HL-60 (cell line): ENCODE measurements around the gene ROS1.

Source experiments
- DNase-seq, 2 experiments: peaks; one replicate each; pipeline ENCODE4 v3.0.0-alpha.2; 2010 to 2020; ENCODE audit warnings: low read depth in 1 of 2, low spot score in 1 of 2
- H3K27ac ChIP-seq: fragments of 250-450 bp; sonication (Bioruptor Pico); replicated peaks from 2 replicates; pipeline ENCODE4 v1.5.1; 2020; ENCODE audit warnings: mild to moderate bottlenecking, moderate library complexity
- H3K27me3 ChIP-seq: fragments of 250-450 bp; sonication (Bioruptor Pico); 2 replicates; pipeline ENCODE4 v1.5.1; 2021; ENCODE audit warnings: mild to moderate bottlenecking, moderate library complexity; ENCODE audit not compliant: insufficient read depth, poor library complexity, severe bottlenecking
- H3K4me3 ChIP-seq: replicated peaks from 2 replicates; pipeline ENCODE4 v1.5.1; 2011; ENCODE audit warnings: mild to moderate bottlenecking, control low read depth, low read length; ENCODE audit not compliant: insufficient read depth
- CTCF ChIP-seq: IDR thresholded peaks from one replicate; pipeline ENCODE4 v1.5.1; 2011; ENCODE audit warnings: low read length, control low read depth, inconsistent platforms; ENCODE audit not compliant: insufficient read depth
- GABPA ChIP-seq: IDR thresholded peaks from 2 replicates; pipeline ENCODE4 v1.6.1; 2012; ENCODE audit warnings: low read depth
- POLR2AphosphoS5 ChIP-seq: IDR thresholded peaks from 2 replicates; pipeline ENCODE4 v1.6.1; 2012; ENCODE audit warnings: low read depth
- REST ChIP-seq: IDR thresholded peaks from 2 replicates; pipeline ENCODE4 v1.6.1; 2012; ENCODE audit warnings: low read depth; ENCODE audit not compliant: insufficient replicate concordance
- SPI1 ChIP-seq: IDR thresholded peaks from 2 replicates; pipeline ENCODE4 v1.6.1; 2012; ENCODE audit warnings: low read depth, mild to moderate bottlenecking, borderline replicate concordance

The ROS1 gene

GRCh38 chr6:117380298-117380697, 45.4 kb downstream of the ROS1 start:
- Histone ChIP-seq H3K4me3 (no peak overlapping the region), H3K27me3 (no peaks in the 10 kb centered on the region), H3K27ac (no peak overlapping the region)
- TF ChIP-seq SPI1 (no peak), GABPA (no peak), CTCF (no peak), POLR2AphosphoS5 (no peak), REST (no peak)
- DNase-seq, result no peak

GRCh38 chr6:117375446-117375845, 50.3 kb downstream of the ROS1 start:
- DNase-seq, result no peak
- Histone ChIP-seq H3K27ac (no peak overlapping the region), H3K4me3 (no peak overlapping the region), H3K27me3 (peaks cover 2% of the 10 kb centered on the region)
- no peak for TF ChIP-seq CTCF
- no peak for TF ChIP-seq GABPA
- TF ChIP-seq REST, result no peak
- no peak for TF ChIP-seq SPI1
- TF ChIP-seq POLR2AphosphoS5, result no peak

GRCh38 chr6:117373211-117373813, 52.4 kb downstream of the ROS1 start:
- Histone ChIP-seq H3K27me3 (peaks cover 2% of the 10 kb centered on the region), H3K4me3 (no peak overlapping the region), H3K27ac (no peak overlapping the region)
- no peak for DNase-seq
- TF ChIP-seq GABPA (no peak), REST (no peak), POLR2AphosphoS5 (no peak), CTCF (no peak), SPI1 (no peak)
